ENCODE data around the gene ZMYND8.
"Not testable (repeated sequence)": the region's sequence is repeated elsewhere in the genome, so short reads cannot be mapped to it uniquely, and the experiment has no call there.

ZMYND8 gene

DNA sequence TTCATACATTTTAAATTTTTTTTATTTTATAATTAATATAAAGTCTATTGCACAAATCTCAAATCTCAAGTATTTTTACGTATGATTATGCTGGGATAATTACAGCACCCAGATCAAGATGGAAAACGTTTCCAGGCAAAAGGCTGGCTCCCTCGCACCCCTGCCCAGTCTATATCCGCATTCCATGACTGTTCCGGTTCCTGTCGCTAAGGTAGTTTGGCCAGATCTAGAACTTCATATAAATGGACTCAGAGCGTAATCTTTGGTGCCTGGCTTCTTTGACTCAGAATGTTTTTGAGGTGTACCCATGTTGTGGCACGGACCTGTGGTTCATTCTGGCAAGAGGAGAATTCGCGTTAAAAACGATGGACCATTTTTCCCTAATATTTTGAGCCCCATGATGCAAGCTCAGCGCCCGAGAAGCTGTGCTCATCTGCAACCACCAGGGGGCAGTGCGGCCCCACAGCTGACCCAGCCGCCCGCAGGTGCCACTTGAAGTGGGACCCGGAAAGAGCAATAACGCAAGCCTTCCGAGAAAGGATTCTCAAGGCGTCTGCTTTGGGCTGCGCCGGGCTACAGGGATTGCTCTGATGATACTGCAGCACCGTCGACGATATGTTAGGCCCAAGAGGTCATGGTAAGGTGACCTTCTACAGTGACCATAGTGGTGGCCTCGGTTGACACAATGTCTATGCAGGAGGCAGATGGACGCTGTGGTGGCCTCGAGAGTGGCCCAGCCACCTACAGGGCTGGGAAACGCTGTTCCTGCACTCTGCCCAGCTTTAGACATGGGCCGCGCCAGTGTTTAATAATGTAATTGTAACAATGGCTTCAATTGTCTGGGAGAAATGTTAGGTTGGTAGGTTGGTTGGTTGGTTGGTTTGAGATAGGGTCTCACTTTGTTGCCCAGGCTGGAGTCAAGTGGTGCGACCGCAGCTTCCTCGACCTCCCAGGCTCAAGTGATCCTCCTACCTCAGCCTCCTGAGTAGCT, 160.1 kb downstream of the ZMYND8 start:
- DNase-seq, result peak; percentile 30

DNA sequence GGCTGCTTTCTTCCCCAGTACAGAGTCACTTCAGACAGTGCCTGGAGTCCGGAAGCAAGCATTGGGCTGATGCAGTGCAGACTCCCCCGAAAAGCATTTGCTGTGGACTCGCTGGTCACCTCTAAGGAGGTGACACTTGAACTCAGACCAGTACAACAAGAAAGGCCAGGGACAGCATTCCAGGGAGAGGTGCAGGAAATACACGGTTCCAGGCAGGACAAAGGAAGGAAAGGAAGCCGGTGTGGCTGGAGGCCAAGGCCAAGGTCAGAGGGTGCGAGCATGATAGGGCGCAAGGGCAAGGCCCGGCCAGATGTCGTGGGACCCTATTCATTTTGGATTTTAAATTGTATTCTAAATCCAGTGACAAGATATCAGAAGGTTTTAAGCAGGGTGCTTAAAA, 160.9 kb downstream of the ZMYND8 start:
- DNase-seq, result no peak

DNA sequence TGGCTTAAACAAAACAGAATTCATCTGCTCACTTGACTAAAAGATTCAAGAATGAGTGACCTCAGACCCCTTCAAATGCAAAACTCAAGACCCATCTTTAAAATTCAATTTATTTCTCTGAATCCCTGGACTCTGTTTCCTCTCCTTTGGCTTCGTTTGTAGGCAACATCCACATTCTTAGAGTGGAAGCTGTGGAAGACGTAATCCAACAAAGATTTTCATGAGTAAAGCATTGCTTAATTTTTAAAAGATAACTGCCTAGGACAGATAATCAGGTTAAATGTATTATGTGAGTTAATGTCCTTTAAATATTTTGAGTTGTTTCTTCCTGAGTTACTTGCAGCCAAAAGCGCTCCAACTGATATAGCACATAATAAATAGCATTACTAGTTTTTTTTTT, 164.5 kb downstream of the ZMYND8 start:
- DNase-seq, result no peak

DNA sequence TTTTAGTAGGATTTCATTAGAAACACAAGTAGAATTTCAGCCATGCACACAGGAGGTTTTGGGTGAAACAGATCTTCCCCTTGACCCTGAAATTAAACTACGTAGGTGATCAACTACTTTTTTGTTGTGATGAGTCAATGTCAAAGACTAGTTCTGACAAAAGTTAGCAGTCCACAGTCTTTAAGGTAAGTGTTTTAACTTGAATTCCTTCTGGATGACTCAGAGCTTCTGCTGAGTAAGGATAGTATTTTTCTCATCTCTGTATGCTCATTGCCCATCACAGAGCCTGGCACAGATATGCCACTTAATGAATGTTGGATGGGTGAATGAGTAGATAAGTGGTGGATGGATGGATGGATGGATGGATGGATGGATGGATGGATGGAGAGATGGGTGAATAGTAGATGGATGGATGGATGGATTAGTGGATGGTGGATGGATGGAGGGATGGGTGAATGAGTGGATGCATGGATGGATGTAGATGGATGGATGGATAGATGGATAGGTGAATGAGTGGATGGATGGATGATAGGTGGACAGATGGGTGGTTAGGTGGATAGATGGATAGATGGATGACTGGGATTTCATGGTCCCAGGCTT, 165.3 kb downstream of the ZMYND8 start:
- no peak for DNase-seq

DNA sequence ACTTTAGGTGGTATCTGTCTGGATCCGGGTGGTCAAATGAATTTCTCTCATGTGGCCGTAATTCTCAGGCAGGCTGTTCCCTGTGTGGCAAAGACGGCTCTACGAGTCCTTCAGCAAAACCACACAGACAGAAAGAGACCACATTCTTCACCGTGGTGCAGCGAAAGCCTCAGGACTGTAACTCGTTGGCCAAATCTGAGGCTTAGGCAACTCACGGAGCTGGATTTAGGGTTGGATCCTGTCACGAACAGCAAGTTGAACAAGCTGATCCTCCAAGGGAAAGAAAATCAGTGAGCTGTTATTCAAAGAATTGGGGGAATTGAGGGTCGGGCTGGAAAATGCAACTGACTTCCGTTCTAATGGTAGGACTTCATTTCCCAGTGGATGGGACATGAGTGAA, 167.4 kb downstream of the ZMYND8 start:
- no peak for DNase-seq

DNA sequence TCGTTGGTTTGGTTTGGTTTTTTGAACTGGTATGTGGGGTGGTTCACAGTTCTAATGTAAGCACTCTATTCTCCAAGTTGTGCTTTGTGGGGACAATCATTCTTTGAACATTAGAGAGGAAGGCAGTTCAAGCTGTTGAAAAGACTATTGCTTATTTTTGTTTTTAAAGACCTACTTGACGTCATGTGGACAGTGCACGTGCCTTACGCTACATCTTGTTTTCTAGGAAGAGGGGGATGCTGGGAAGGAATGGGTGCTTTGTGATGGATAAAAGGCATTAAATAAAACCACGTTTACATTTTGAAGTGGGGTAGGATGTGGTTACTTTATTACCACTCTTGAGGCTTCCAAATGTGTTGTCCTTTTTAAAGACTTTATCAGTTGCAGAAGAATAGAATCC, 168.0 kb downstream of the ZMYND8 start:
- no peak for DNase-seq

DNA sequence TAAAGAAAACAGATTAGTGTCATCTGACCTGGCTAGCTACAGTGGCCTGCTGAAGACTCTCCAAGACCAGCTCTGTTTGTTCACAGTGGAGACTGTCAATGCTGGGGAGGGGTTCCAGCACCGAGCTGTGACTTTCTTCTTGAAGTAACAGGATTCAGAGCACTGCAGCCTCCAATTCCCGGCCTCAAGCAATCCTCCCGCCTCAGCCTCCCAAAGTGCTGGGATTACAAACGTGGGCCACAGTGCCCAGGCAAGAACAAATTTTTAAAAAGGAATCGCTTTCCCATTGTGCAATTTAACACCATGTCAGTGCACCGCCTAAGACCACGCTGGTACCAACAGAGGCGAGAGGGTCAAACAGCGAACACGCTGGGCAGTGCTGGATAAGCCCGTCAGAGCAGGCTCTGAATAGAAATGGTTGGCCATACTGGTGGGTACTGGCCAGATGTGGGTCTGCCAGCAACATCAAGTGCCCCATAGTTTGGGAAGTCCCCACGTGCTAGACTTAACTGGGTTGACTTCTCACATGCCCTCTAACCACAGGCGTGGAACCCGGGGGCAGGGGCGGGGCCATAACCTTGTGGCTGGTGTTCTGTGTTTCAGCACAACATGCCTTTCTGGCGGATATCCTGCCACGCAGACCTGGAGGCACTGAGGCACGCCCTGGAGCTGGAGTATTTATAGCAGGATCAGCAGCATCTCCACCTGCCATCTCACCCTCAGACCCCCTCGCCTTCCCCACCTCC, 168.9 kb downstream of the ZMYND8 start:
- no peak for DNase-seq

DNA sequence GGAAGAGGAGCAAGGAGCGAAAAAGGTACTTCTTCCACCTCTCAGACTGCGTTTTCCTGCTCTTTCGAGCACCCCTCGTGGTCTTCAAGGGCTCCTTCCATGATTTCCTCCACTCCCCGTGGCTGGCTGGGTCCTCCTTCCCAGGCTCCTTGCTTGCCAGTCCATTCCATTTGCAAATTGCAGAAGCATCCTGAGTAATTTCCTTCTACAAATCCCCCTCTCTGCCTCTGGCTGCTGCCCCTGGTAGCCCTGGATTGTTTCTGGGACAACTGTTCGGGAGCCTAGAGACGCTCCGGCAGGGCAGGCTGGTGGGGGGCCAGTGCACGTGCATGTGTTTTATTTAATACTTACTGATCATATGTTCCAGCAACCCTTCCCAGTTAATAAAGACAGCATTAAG, 173.1 kb downstream of the ZMYND8 start:
- no peak for DNase-seq

DNA sequence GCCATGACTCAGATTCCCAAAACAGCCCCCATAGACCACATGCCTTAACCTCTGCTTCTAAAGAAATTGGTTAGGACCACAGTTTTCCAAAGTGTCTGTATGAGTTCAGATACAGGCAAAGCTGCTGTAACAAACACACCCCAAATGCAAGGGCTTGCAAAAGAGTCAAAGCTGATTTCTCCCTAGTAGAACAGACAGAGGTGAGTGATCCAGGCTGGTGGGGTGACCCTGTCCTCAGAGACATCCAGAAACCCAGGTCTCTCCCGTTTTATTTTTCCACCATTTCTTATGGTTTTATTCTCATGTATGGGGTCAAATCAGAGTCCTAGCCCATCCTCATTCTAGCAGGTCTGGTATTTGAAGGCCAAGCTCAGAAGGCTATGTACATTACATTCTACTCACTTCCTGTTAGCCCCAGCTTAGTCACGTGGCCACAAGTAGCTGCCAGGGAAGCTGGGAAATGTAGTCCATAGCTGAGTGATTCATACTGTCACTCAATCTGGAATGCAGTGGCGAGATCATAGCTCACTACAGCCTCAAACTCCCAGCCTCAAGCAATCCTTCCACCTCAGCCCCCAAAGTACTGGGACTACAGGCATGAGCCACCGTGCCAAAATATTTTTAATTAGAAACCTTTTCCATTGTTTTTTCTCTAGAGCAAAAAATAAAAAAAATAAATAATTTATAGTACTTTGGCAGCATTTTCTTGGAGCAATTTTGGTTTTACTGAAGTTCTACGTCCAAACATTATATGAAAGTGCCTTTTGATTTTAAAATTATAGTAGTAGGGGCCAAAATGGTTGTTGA, 175.2 kb downstream of the ZMYND8 start:
- no peak for DNase-seq

DNA sequence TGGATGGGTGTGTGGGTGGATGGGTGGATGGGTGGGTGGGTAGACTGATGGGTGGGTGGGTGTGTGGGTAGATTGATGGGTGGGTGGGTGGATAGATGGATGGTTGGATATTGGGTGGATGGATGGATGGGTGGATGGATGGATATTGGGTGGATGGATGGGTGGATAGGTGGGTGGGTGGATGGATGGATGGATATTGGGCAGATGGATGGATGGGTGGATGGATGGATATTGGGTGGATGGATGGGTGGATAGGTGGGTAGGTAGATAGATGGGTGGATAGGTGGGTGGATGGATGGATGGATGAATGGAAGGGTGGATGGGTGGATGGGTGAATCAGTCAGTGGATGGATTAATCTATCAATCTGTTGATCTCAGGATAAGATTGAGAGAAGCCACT, 177.2 kb downstream of the ZMYND8 start:
- no peak for DNase-seq

DNA sequence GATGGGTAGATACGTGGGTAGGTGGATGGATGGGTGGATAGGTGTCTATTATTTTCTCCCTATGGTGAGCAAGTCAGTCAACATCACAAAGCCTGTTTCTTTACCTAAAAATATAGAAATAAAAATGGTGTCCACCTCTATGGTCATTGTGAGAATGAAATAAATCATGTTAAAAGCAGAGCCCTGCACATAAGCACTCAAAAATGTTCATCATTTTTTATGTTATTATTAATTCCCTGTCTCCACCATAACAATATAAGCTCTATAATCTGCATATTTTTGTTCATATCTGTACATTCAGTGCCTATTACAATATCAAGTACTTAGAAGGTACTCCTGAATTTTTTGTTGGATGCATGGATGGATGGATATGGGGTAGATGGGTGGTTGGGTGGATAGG, 177.6 kb downstream of the ZMYND8 start:
- no peak for DNase-seq

DNA sequence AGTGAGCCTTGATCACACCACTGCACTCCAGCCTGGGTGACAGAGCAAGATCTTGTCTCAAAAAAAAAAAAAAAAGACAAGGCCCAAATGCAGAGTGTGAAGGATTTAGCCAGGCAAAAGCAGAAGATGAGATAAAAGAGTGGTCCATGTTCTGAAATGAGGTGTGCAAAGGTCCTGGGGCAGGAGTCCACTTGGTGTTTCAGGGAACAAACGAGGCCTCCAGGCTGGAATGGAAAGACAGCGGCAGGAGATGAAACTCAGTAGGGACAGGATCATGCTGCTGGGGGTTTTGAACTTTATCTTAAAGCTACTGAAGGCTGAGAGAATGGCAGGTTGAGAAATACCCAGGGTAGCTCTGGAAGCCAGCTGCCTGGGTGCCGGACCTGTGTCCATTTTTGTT, 178.2 kb downstream of the ZMYND8 start:
- DNase-seq, result no peak

DNA sequence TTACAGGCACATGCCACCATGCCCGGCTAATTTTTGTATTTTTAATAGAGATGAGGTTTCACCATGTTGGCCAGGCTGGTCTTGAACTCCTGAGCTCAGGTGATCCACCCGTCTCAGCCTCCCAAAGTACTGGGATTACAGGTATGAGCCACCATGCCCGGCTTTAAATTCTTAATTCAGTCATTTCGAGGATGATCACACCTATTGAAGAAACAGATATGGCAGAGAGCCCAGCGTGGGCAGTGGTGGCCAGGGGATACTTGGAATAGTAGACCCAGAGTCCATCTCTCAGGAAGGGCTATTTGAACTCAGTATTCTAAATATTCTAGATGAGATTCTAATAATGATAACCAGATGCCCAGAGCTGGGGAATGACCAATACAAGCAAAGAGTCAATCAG, 180.3 kb downstream of the ZMYND8 start:
- not testable (repeated sequence) for DNase-seq

DNA sequence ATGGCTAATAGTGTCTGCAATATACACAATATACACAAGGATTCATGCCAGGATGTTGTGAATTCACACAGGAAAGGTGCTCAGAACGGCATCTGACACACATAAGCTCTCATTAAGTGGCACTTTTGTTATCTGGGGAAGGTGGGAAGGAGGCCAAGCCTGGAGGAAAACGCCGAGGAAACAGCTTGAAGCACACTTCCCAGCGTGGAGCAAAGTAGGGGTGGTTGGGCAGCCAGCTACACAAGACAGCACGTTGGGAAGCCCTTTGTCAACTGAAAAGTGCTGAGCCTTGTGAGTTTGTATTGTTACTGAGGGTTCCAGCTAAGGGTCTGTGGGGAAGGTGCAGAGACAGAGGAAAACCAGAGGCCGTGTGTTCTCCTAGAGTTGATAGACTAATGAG, 181.0 kb downstream of the ZMYND8 start:
- no peak for DNase-seq

DNA sequence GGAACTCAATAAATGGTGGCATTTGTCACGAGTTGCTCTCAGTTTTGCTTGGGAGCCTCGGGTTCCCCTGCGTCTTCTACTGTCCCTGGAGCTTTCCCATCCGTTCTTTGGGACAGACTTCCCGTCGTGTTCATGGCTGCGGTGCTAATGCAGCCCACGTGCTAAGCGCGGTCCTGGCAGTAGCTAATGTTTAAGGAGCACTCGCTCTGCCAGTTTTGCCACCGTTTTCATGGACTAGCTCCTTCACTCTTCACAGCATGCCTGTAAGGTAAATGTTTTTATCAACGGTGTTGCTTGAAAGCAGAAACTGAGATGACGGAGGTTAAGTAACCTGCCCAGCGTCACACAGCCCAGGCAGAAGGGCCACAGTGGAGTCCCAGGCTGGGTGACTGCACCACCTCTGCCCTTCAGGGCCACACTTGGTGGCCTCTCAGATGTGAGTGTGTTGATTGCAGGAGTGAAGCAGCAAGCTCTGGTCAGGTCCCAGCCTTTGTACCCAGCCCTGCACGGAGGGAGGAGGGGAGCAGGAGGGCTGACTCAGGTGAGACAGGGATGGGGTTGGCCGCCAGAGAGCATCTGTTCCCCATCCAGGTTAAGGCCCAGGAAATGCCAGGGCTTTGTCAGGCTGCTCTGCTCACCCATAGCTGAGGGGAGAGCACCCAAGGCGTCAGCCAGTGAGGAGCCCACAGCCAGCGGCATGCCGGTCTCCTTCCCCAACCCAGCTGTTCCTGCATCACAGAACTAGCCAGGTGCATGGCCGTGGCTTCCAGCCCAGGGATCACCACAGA, 181.8 kb downstream of the ZMYND8 start:
- DNase-seq, result no peak

DNA sequence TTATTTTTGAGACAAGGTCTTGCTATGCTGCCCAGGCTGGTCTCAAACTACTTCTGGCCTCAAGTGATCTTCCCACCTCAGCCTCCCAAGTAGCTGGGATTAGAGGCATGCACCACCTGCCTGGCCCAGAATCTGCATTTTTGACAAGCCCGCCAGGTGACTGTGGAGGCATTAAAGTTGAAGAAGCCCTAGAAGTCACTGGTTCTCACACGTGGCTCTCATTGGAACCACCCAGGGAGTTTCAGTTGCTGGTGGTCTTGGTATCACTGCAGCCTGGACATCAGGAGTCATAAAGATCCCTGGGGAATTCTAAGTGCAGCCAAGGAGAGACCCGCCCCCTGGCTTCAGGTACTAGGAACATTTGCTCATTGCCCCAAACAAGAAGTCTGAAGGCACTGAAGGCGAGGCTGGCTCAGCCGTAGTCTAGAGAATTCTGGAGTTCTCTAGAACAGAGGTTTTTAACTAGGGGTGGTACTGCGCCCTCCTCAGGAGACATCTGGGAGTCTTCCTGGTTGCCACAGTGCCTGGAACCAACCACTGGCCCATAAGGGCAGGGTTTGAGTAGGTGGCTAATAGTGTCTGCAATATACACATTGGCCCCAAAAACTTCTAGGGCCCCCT, 182.8 kb downstream of the ZMYND8 start:
- DNase-seq, result no peak

DNA sequence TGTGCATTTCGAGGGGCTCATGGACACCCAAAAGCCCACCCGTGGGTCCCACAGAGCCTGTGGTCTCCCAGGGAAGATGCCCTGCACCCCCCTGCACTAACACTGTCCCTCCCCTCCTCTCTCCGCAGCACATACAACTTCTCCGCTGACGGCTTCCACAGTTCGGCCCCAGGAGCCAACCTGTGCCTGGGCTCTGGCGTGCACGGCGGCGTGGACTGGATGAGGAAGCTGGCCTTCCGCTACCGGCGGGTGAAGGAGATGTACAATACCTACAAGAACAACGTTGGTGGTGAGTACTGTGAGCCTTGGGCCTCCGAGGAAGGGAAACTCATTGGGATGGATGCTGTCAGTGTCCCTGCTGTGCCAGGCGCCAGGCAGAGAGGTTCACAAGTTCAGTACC, 183.9 kb downstream of the ZMYND8 start:
- no peak for DNase-seq

DNA sequence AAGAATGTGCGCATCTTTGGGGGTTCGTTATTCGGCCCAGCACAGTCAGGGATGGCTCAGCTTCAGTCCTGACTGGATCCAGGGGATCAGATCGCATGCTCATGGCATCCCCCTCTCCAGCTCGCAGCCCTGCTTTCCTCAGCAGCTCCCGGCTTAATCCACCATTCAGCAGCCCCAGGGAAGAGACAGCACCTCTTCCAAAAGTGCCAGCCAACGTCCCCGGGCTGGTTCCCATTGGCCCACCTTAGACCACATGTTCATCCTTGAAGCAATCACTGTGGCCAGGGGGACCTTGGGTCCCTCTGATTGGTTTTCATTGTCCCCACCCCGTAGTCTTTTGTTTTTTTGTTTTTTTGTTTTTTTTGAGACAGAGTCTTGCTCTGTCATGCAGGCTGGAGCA, 188.7 kb downstream of the ZMYND8 start:
- DNase-seq, result no peak

DNA sequence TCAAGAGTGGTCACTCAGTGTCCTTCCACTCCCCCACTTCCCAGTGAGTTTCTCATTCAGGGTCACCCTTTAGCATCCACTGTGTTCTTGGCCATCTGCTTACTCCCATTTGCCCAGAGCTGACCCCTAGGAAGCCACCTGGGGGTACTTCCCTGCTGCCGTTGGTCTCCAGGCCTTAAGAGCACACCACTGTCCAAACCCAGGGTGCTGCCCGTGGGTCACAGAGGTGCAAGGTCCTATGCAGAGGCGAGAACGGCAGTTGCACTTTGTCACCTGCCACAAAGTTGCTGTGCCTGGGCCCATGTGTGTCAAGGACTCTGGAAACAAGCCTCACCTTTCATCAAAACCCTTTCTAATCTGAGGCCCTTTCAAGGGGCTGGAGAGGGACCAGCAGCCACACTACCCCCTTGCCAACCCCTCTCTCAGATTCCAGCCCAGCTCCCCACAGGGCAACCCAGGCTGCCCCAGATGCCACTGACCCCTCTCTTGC, 191.1 kb downstream of the ZMYND8 start:
- no peak for DNase-seq

DNA sequence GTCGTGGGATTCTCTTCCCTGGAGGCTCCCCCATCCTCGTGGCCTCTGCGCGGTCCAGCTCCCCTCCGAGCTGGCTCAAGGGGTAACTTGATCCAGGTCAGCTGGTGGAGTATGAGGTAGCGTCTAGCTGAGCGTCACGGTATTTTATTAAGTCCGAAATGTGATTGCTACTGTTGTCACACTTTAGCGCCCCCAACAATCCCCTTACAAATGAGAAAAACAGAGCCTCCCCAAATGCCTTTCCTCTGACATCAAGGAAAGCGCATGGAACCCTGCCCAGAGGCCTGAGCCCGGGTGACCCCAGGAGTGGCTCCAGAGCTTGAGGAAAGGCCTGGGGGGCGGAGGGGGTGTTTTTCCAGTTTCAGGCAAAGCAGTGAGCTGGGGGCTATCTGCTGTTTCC, 192.4 kb downstream of the ZMYND8 start:
- no peak for DNase-seq

DNA sequence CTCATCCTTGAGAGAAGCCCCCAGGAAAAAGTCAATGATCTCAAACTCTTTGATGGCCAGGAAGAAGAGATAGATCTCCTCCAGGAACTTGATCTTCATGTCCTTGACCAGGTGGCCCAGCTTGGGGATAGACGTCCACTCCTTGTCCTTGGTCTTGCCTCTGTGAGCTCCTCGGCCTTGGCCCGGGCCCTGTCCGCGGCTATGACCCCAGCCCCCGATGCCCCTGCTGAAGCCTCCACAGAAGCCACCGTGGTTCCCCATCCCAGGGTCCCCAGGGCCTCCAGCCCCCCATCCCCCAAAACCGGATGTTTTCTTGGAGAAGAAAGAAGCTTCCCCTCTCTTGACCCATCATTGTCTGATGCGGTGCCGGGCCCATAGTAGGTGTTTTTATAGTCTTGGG, 195.1 kb downstream of the ZMYND8 start:
- DNase-seq, result no peak
